DMS114 treated with DMSO at 0.1 percent for 48 hours (cell line): ENCODE measurements around the gene HPSE.

Experiments used
- DNase-seq: peaks from one replicate; lab custom pipeline; 2025; ENCODE audit not compliant: unreplicated experiment; lab: John Stamatoyannopoulos, UW

Gene HPSE

DNA sequence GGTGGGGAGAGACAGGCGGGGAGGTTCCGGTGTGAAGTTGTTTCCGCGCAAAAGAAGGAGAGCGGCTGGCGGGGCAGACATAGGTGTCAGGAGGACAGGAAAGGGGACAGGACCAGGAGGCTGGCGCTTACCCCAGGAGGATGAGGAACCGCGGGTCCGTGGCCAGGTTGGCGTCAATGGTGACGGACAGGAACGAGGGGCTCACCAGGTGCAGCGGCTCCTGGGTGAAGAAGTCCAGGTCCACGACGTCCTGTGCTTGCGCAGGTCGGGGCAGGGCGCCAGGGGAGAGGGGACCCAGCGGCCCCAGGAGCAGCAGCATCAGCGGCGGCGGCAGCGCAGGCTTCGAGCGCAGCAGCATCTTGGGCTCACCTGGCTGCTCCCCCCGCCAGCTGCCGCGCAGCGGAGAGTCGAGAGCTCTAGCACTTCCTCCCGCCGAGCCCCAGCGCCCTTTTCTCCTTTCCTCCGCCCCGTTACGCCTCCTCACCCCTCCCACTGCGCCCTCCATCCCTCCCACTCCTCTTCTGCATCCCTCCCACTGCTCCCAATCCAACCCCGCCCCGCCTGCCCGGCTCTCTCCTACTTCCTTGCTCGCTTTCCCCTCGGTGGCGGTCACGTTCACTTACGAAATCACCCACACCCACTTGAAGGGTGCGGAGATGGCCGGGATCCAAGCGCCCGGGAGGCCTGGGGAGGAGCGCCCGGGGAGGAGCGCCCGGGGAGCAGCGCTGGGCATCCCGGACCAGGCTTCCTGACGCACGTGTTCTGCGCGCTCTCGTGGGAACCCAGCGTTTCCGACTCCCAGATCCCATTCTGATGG is at the start of gene HPSE:
TSS of gene HPSE (minus strand) at position 424 of the 817 bp plus-strand sequence. CDS start at position 358, 66 bp downstream.
- DNase-seq, result peak; percentile 12

DNA sequence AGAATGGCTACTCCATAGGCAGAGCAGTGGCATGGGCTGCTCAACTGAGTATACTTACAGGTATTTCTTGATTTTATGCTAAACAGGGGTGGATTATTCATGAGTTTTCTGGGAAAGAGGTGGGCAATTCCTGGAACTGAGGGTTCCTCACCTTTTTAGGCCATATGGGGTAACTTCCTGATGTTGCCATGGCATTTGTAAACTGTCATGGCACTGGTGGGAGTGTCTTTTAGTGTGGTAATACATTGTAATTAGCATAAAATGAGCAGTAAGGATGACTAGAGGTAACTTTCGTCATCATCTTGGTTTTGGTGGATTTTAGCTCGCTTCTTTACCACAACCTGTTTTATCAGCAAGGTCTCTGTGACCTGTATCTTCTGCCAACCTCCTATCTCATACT is 48.2 kb upstream of the HPSE start:
- DNase-seq, result no peak

DNA sequence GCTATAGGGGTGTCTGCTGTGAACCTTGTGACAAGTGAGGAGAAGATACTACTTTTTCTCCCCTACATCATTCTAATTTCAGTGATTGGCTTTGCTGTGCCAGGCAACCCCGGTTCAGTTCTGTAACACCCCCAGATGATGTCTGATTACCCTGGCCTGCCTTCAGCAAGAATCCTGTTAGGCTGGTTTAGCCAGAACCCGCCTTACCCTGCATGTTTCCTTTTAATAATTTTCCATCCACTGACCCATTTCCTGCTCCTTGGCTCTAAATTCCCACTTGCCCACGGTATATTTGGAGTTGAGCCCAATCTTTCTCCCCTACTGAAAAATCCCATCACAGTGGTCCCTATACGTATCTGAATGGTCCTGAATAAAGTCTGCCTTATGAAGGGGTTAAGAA is 46.5 kb upstream of the HPSE start:
- DNase-seq, result no peak

DNA sequence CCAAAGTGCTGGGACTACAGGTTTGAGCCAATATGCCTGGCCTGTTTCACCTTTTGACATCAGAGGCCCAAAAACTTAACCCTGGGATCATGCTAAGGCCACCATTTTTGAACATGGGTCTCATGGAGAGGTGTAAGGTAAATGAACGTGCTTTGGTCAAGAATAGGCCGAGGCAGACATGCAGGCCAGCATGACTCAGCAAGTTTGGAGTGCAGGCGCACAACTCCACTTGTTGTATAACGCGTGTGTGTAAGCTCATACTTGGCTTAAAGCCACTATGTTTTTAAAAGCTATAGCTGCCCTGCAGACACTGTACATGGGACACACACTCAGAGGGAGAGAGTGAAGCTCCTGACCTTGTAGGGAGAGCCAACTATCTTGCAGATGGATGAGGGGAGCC is 43.8 kb upstream of the HPSE start:
- no peak for DNase-seq

DNA sequence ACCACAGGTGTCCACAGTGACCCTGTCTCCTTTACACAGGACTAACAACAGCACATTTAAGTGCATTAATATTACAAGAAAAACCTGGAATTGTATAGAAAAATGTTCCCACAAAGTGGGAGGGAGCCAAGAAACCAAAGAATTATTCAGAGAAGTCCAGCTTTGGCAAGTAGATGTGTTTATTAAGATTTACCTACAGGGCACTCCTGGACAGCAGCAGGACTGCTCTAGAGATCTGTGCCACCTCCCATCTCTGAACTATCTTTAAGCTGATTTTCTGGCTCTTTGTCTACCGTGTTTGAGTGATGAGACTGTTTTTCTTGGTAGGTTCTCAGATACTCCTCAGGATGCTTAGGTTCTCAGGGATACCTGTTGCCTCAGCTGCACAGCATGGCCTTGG is 38.3 kb upstream of the HPSE start:
- DNase-seq, result no peak

DNA sequence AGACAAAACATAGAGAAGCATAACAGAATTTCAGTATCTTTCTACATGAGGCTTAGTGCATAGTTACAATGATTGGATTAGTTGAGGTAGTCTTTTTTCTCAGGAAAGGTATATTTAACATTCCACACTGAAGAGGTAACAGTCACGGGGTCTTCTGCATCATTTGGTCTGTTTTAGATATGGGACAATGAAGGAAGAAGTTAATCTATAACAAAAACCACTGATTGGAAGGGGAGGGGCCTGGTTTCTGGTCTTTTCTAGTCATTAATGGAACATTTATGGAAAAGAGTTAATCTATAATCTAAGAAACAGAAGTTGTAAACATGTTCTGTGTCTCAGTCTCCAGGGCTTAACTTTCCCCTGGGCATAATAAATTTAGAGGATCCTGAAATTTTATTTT is 37.3 kb upstream of the HPSE start:
- no peak for DNase-seq

DNA sequence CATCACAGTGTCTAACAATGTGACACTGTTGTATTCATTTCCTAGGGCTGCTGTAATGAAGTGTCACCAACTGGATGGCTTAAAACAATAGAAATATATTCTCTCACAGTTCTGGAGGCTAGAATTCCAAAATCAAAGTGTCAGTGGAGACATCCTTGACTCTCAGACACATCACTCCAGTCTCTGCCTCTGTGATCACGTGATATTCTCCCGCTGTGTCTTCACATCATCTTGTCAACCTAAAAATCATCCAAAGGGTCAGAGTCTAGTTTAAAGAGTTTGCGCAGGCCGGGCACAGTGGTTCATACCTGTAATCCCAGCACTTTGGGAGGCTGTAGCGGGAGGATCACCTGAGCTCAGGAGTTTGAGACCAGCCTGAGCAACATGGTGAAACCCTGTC is 36.6 kb upstream of the HPSE start:
- no peak for DNase-seq

DNA sequence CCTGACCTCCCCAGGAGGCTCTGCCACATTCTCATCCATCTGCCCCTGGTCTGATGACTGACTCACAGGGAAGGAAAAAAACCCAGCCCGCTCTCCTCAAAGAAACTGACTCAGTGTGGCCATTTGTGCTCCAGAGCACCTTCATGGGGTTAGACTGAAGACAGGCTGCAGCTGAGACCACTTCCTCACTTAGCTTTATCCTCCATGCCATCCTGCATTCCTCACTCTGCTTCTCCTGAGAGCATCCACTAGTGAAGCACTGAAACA is 35.9 kb upstream of the HPSE start:
- no peak for DNase-seq

DNA sequence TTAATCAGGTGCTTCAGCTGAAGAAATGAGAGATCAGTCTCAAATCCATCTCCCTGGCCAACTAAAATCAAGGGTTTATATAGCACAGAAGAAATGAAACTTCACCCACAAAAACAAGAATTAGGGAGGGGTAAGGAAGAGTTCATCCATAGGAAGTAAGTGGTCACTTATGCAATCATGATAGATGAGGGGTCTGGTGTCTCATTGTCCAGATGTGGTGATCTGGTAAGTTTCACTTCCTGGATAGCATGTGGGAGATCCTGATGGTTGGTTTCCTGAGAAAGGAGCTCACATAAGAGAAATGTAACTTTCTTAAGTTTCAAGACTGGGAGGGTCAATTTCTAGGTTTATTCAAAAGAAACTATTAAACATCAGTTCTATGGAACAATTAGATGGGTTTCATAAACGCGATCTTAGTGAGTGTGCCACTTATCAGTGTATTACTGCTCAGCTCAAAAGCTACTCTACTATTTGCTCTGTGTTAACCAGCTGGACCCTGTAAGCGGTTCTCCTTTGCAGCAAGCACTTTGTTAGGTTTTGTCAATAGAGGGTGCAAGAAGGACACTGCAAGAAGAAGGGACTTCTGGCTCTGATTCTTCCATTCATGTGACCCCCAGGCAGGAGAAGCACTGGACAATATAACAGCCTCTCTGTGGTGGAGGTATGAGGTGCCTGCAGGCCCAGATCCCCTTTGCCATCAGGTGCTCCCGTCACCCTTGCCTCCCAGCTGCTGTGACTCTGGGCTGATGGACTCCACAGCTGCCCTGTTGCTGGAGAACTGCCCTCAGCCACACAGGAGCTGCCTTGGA is 35.4 kb upstream of the HPSE start:
- DNase-seq, result no peak

DNA sequence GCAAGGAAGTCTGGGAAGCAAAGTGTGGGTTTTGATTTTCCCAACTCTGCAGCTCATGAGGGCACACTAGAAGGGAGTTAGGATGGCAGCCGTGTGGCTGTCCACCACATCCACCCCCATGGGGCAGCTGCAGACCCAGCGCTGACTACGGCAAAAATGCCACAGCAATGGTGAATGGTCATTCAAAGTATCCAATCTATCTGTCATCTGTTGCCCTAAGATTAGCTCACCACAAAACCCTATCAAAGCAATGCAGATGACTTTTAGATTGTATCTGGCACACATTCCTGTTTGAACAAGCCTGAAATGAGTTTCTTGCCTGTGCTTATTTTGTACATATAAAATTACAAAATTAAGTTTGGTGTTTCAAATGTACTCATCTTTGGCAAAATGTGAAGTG is 29.7 kb upstream of the HPSE start:
- DNase-seq, result no peak

DNA sequence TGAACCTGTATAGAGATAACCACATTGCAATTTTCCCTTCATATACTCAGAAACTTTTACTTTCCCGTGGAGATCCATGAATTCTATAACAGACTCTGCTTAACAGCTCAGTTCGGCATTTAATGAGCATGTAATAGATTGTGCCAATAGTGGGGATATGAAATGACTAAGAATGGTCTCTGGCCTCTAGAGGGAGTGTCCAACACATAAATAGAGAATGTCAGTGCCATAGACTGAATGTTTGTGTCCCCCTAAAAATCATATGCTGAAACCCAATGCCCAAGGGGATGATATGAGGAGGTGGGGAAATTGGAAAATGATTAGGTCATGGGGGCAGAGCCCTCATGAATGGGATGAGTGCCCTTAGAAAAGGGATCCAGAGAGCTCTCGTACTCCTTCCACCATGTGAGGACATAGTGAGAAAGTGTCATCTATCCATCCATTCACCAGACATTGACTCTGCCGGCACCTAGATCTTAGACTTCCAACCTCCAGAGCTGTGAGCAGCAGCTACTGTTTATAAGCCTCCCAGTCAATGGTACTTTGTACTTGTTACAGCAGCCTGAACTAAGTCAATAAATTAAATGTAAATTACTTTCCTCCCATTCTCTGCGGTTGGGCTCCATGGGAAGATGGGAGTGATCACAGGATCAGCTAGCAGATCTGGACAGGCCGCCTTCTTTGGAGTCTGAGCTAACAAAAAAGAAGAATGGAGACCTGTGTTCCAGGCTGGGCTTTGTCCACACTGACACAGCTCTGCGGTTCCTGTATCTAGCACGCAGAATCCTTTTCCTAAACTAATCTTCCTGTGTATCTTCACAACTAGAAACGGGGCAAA is 28.1 kb upstream of the HPSE start:
- DNase-seq, result no peak

DNA sequence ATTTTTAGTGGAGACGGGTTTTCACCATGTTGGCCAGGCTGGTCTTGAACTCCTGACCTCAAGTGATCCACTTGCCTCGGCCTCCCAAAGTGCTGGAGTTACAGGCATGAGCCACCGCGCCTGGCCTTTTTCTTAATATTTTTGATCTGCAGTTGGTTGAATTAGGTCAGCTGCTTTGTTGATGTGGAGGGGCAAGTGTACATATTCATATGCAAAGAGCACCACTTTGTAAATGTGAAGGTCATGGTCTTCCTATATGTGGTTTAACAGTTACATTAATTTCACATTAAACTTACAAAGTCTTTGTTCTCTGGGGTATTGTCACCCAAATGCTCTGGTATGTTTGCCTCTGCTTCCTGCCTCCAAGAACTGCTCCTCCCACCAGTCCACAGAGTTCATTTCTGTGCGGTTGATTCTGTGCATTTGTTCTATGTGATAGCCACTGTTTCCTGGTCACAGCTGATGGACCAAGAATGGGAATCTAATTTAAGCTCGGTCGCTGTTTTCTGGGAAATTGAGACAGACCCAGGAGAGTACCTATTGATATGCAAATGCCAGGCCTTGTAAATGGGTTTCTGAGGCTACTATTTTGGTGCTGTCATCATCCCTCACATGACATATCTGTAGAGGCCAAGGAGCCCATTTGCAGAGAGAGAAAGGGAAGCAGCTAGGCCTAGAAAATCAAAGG is 26.9 kb upstream of the HPSE start:
- no peak for DNase-seq

DNA sequence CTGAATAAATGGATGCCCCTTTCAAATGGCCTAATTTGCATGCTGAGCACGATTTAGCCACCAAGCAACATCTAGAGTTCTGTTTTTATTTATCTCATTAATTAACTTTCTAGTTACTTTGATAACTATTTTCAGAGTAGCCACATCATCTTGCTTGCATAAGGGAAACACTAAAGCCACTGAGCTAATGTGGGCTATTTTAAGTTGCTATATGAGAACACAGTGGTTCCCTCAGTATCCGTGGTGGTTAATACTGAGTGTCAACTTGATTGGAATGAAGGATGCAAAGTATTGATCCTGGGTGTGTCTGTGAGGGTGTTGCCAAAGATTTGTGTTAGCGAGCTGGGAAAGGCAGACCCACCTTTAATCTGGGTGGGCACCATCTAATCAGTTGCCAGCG is 25.4 kb upstream of the HPSE start:
- DNase-seq, result no peak

DNA sequence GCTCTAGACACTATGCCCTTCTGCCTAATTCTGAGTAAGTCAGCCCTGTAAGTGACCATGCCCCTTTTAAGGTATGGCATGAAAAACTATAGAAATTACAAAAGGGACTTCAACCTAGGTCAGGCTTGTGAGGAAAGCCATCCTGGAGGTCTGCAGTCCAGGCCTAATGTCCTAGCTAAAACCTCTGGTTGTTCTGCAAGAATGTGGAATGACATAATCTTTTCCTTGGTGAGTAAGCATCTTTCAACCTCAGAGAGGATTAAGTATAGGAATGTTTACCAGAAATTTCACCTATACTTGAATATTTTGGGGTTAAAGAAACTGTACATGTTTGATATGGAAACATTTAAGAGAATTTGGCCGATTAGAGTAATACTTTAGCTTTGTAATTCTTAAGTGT is 23.8 kb upstream of the HPSE start:
- no peak for DNase-seq

DNA sequence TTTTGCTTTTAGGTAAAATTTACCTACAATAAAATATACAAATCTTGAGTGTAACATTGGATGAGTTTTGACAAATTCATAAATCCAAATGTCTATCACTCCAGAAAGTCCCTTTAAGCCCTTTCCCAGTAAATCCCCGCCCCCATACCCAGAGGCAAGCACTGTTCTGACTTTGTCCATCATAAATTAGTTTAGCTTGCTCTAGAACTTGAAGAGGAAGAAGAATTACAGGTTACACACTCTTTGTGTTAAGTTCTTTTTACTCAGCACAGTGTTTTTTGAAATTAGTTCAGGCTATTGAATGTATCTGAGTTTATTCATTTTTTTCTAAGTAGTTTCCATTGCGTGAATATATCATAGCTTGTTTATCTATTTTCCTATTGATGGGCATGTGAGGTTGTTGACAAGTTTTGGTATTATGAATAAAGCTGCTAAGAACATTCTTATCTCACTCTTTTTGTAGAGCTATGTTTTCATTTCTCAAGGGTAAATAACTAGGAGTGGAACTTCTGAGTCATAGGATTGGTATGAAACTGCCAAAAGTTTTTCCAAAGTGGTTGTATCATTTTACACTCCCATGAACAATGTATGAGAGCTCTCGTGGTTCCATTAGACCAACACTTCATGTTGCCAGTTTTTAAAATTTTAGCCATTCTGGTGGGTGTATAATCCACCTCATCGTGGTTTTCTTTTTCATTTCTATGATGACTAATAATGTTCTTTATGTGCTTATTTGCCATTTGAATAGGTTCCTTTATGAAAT is 22.4 kb upstream of the HPSE start:
- DNase-seq, result no peak

DNA sequence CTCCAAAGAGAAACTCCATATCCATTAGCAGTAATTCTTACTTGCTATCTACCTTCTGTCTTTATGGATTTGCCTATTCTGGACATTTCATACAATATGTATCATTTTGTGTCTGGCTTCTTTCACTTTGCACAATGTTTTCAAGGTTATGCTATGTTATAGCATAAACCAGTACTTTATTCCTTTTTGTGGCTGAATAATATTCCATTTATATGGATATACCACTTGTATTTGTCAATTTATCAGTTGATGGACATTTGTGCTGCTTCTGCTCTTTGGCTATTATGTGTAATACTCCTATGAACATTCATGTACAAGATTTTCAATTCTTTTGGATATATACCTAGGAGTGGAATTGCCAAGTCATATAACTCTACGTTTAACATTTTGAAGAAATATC is 18.9 kb upstream of the HPSE start:
- DNase-seq, result no peak

DNA sequence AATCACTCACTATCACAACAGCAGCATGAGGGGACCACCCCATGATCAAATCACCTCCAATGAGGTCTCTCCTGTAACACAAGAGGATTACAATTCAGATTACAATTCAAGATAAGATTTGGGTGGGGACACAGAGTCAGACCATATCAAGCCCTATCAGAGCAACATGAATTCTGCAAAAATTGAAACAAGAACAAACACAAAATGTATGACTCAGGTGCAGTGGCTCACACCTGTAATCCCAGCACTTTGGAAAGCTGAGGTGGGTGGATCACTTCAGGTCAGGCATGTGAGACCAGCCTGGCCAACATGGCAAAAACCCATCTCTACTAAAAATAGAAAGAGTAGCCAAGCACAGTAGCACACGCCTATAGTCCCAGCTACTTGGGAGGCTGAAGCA is 13.4 kb upstream of the HPSE start:
- no peak for DNase-seq

DNA sequence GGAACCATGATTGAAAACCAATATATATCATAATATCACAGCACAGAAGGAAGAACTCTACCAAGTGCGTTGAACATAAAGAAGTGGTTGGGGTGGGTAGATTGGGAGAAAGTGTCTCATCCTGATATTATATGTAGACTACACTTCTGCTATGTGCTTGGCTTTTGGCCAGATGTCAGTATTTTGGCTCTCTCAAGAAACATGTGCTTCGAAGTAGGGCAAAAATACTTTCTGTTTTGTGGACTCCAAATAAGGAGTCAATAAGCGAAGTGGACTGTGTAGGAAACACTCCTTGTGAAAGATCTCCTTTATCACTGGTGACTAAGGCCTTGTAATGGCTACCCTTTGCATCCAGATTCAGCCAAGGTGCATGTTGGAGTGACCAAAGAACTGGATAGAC is 7.8 kb upstream of the HPSE start:
- DNase-seq, result no peak

DNA sequence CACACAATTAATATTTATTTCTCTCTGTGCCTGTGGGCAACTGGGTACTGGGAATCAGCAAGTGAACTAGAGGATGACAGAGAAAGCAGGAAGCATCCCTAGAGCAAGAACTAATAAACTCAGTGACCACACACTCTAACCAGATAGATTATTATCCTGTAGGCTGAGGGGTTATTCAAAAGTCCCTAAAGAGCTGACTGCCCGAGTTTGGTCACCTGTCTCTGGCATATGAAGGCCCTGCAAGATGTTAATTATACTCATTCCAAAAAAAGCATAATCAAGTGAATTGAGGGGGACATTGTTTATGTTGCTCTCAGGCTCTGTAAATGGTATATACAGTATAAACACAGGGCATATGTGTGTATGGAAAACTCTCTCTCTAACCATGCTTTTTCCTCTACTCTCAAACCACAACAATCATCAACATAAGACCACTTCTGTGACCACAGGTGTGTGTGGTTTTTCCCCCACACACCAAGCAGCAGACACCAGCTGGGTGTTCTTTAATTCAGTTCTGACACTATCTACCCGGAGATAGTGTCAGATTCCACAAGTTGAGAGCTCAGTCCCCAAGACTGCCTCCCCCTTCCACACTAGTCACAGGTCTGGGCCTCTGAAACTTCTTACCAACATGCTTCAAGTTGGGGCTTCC is 6.2 kb upstream of the HPSE start:
- DNase-seq, result no peak

DNA sequence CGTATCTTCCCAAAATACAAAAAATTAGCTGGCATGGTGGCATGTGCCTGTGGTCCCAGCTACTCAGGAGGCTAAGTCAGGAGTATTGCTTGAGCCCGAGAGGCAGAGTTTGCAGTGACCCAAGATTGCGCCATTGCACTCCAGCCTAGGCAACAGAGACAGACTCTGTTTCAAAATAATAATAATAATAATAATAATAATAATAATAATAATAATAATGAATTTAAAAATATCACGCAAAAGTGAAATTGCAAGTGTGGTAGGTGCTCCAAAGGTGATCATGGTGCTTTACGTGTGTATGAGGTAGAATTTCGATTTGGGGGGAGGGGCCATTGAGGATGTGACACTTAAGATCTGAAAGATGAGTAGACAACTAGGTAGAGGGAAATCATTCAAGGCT is 4.9 kb upstream of the HPSE start:
- DNase-seq, result no peak
